Body of pancreas (tissue), 4 donors: Measurements from ENCODE around the gene C6orf52.

Source experiments
- POLR2A ChIP-seq, 3 donors: fragments of 450-650 bp; IDR thresholded peaks; one replicate each; pipeline ENCODE4 v1.6.1; 2016; ENCODE audit warnings: antibody characterized with exemption in 3 of 3, mild to moderate bottlenecking in 2 of 3
- TF ChIP-seq, protein P1 (sequence below), 7 experiments: fragments of 450-650 bp in 4 of 7; fragments of 200-600 bp in 3 of 7; sonication (generic) in 3 of 7; IDR thresholded peaks; one replicate each; pipeline ENCODE4 v1.5.1; 2016 to 2019; ENCODE audit warnings: antibody characterized with exemption in 7 of 7

DNA sequence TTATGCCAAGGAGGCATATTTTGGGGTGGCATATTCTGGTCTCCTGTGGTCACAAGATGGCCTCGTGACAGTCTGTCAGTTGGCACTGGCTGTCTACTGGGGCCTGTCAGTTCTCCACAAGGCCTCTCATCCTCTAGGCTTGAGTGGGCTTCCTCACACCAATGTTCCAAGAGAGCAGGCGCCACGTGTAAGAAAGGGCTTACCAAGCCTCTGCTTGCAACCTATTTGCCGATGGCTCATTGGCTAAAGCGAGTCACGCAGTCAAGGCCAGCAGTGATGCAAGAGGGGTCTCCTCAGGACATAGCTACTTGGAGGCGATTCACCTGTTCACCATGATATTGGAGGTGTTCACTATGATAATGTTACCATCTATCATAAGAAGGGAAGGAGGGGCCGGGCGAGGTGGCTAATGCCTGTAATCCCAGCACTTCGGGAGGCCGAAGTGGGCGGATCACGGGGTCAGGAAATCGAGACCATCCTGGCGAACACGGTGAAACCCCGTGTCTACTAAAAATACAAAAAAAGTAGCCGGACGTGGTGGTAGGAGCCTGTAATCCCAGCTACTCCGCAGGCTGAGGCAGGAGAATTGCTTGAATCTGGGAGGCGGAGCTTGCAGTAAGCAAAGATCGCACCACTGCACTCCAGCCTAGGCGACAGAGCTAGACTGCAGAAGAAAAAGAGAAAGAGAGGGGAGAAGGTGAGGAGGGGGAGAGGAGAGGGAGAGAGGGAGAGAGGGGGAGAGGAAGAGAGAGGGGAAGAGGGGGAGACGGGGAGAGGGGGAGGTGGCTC is 35.3 kb downstream of the C6orf52 start:
- TF ChIP-seq, protein P1, sequence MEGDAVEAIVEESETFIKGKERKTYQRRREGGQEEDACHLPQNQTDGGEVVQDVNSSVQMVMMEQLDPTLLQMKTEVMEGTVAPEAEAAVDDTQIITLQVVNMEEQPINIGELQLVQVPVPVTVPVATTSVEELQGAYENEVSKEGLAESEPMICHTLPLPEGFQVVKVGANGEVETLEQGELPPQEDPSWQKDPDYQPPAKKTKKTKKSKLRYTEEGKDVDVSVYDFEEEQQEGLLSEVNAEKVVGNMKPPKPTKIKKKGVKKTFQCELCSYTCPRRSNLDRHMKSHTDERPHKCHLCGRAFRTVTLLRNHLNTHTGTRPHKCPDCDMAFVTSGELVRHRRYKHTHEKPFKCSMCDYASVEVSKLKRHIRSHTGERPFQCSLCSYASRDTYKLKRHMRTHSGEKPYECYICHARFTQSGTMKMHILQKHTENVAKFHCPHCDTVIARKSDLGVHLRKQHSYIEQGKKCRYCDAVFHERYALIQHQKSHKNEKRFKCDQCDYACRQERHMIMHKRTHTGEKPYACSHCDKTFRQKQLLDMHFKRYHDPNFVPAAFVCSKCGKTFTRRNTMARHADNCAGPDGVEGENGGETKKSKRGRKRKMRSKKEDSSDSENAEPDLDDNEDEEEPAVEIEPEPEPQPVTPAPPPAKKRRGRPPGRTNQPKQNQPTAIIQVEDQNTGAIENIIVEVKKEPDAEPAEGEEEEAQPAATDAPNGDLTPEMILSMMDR (IDR thresholded peaks at IDR 0.05) = no peak
- peak in 1 of 3 donors; percentile 29 for TF ChIP-seq POLR2A (IDR thresholded peaks at IDR 0.05)
